CD4-positive, alpha-beta T cell (primary cell): Measurements from ENCODE around the gene ABHD8. TPM values are rescaled to one million over a fixed set of nuclear protein-coding genes. Genes with fewer than 3 reads are reported as not detected.

Experiments
- ATAC-seq: fragments of 200-7000 bp; cut with Tn5 transposase; one replicate; pipeline ENCODE4 v1.10.0; 2022; ENCODE audit warnings: mild to moderate bottlenecking; ENCODE audit not compliant: poor library complexity
- CTCF ChIA-PET: fragments of 350-600 bp; sonication (Branson Sonifier 250); formaldehyde crosslinking; loops from one replicate; lab custom pipeline; 2021; ENCODE audit warnings: antibody characterized with exemption, inconsistent platforms; lab: Charles Lee
- POLR2A ChIA-PET: fragments of 350-600 bp; sonication (Branson Sonifier 250); formaldehyde crosslinking; loops from one replicate; lab custom pipeline; 2021; ENCODE audit warnings: antibody characterized with exemption, inconsistent platforms; lab: Charles Lee
- DNase-seq, 14 experiments: peaks; one replicate each; pipeline ENCODE4 v3.0.0-alpha.2; 2013 to 2020; ENCODE audit warnings: mixed read lengths in 2 of 14
- H3K27ac ChIP-seq, 2 donors: one replicate each; pipeline versions ENCODE4 v1.5.1 to v1.7.0; 2013; ENCODE audit warnings: low read length in 2 of 2, low read depth in 1 of 2, mild to moderate bottlenecking in 1 of 2
- H3K27me3 ChIP-seq, 2 experiments: 1 replicate in 1 of 2; 2 replicates in 1 of 2; pipeline versions ENCODE4 v1.6.1 to v1.7.0; 2013; ENCODE audit warnings: low read length in 2 of 2, control low read depth in 1 of 2, mild to moderate bottlenecking in 1 of 2, moderate library complexity in 1 of 2; ENCODE audit not compliant: insufficient read depth in 2 of 2, control insufficient read depth in 1 of 2
- H3K36me3 ChIP-seq: one replicate; pipeline ENCODE4 v1.6.1; 2013; ENCODE audit warnings: low read length, control low read depth; ENCODE audit not compliant: insufficient read depth
- H3K4me1 ChIP-seq: one replicate; pipeline ENCODE4 v1.6.1; 2013; ENCODE audit warnings: low read length, control low read depth; ENCODE audit not compliant: insufficient read depth
- H3K4me3 ChIP-seq: one replicate; pipeline ENCODE4 v1.5.1; 2013; ENCODE audit warnings: mild to moderate bottlenecking, low read length, moderate library complexity
- H3K9me3 ChIP-seq, 2 experiments: 1 replicate in 1 of 2; 2 replicates in 1 of 2; pipeline versions ENCODE4 v1.6.1 to v1.7.0; 2013; ENCODE audit warnings: low read length in 2 of 2, mild to moderate bottlenecking in 2 of 2, control low read depth in 1 of 2, moderate library complexity in 1 of 2; ENCODE audit not compliant: control insufficient read depth in 1 of 2, insufficient read depth in 1 of 2
- H3K27ac Mint-ChIP-seq: one replicate; pipeline ENCODE4 v1.8.0; 2020; ENCODE audit warnings: mixed read lengths
- H3K27me3 Mint-ChIP-seq: one replicate; pipeline ENCODE4 v1.8.0; 2021; ENCODE audit warnings: mixed read lengths
- H3K36me3 Mint-ChIP-seq: one replicate; pipeline ENCODE4 v1.8.0; 2021; ENCODE audit warnings: low read depth, mixed read lengths
- H3K4me1 Mint-ChIP-seq: one replicate; pipeline ENCODE4 v1.8.0; 2021; ENCODE audit warnings: low read depth, mixed read lengths
- H3K4me3 Mint-ChIP-seq: one replicate; pipeline ENCODE4 v1.8.0; 2020; ENCODE audit warnings: mild to moderate bottlenecking, mixed read lengths
- H3K9me3 Mint-ChIP-seq: one replicate; pipeline ENCODE4 v1.8.0; 2020; ENCODE audit warnings: mixed read lengths
- intact Hi-C, 2 experiments: fragments of 100-400 bp; cut with DNase I in 1 of 2; cut with micrococcal nuclease in 1 of 2; formaldehyde crosslinking; loops; one replicate each; pipeline versions ENCODE4 v1.15.1 to v1.9.0; 2023 to 2025; cut with DNase I, micrococcal nuclease
- total RNA-seq, 174 experiments: library from RNA in 2 of 174; stranded (reverse) in 2 of 174; gene quantifications; one replicate each; pipeline ENCODE4 v1.2.3 and lab custom pipeline; 2021 to 2026
- TF ChIP-seq, protein P1 (sequence below): fragments of 200-600 bp; IDR thresholded peaks from one replicate; pipeline ENCODE4 v1.8.0; 2022; ENCODE audit warnings: antibody characterized with exemption, mild to moderate bottlenecking

ABHD8 gene
- total RNA-seq, 2 experiments from 2014 or later, result 4.4 to 4.6 TPM

DNA sequence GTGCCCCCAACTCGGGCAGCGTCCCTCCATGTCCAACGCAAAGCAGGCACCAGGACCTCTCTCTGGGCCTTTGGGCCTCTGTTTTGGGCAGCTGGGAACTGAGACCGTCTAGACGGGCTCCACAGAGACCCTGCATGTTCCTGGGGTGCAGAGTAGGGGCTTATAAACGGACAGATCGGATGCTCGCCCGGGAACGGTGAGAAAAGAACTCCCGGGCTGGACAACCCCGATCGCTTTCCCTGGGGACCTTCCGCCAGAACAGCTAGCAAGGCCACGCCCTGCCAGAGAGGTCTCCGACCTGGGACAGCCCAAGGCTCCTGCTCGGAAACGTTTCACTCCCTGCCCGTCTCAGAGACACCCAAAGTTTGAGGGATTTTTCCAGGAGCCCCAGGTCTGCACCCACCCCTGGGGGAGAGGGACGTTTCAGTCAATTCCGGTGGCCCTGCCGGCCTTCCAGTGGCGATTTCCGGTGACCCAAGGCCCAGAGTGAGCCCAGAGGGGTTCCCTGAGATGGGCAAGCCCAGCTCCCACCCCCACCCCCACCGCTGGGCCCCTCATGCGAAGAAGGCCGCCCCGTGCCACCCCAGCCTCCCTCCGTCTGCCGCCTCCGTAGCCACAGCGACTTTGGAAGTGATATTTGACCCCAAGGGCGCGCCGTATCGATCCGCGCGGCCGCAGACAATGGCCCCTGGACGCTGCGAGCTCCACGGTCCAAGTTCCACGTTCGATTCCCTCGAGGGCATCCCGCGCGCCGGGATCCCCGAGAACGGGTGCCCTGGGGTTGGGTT is 59.2 kb downstream of the ABHD8 start:
- no peaks in the 10 kb centered on the region for H3K27me3 ChIP-seq
- H3K36me3 ChIP-seq, result no peaks in the 10 kb centered on the region
- peaks cover 5% of the 10 kb centered on the region for H3K27me3 Mint-ChIP-seq
- DNase-seq (no peak), ATAC-seq (no peak)
- ChIA-PET POLR2A (interaction anchor here (0.6 to 1.9 kb wide), 4 partner anchors 23 to 37 kb away, joined by 3 to 5 read pairs (median 3); partner anchors contain the start of genes BABAM1 and USE1), CTCF (no interaction called here)
- no peaks in the 10 kb centered on the region for H3K9me3 Mint-ChIP-seq
- H3K36me3 Mint-ChIP-seq, result no peaks in the 10 kb centered on the region
- H3K4me1 Mint-ChIP-seq, result no peaks in the 10 kb centered on the region
- H3K4me1 ChIP-seq, result peaks cover 17% of the 10 kb centered on the region
- H3K9me3 ChIP-seq, result no peaks in the 10 kb centered on the region
- H3K4me3 Mint-ChIP-seq, result peak overlapping the region; percentile 74
- H3K4me3 ChIP-seq, result no peak overlapping the region
- intact Hi-C loops, result no loop called here
- H3K27ac Mint-ChIP-seq, result no peak overlapping the region
- H3K27ac ChIP-seq, result no peak overlapping the region
- TF ChIP-seq, protein P1, sequence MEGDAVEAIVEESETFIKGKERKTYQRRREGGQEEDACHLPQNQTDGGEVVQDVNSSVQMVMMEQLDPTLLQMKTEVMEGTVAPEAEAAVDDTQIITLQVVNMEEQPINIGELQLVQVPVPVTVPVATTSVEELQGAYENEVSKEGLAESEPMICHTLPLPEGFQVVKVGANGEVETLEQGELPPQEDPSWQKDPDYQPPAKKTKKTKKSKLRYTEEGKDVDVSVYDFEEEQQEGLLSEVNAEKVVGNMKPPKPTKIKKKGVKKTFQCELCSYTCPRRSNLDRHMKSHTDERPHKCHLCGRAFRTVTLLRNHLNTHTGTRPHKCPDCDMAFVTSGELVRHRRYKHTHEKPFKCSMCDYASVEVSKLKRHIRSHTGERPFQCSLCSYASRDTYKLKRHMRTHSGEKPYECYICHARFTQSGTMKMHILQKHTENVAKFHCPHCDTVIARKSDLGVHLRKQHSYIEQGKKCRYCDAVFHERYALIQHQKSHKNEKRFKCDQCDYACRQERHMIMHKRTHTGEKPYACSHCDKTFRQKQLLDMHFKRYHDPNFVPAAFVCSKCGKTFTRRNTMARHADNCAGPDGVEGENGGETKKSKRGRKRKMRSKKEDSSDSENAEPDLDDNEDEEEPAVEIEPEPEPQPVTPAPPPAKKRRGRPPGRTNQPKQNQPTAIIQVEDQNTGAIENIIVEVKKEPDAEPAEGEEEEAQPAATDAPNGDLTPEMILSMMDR, result no peak

DNA sequence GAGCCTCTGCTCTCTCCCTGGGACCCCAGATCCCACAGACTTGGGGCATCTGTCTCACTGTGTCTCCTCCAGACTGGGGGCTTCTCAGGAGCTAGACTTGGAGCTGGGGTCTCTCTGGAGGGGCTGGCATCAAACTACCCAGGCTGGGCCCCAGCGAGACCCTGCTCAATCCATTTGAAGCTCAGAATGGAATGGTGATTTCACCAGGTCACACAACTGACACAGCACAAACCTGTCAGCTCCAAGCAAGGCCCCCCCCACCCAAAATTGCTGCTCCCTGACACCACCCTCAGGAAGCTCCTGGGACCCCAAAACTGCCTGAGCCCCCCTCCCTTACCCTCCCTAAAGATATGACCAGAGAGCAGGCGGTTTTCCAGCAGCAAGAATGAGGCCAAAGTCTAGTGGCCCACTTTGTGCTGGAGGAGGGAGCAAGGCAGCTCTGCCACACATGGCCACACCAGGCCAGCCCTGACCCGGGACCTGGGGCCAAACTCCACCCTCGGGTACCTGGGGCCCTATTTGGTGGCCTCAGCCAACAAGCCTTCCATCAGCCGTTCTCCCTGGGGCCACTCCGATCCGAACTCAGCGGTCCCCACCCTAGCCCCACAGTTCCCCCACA is 59.9 kb downstream of the ABHD8 start:
- H3K9me3 ChIP-seq, result no peaks in the 10 kb centered on the region
- Mint-ChIP-seq H3K27me3 (peaks cover 5% of the 10 kb centered on the region), H3K27ac (no peak overlapping the region), H3K36me3 (no peaks in the 10 kb centered on the region), H3K9me3 (no peaks in the 10 kb centered on the region), H3K4me1 (no peaks in the 10 kb centered on the region), H3K4me3 (peak overlapping the region; percentile 74)
- H3K4me1 ChIP-seq, result peaks cover 17% of the 10 kb centered on the region
- no peak overlapping the region for H3K4me3 ChIP-seq
- ChIA-PET POLR2A (interaction anchor here (1.0 to 1.9 kb wide), 4 partner anchors 17 to 38 kb away, joined by 3 to 7 read pairs (median 4); partner anchors contain the start of genes BABAM1 and OCEL1), CTCF (no interaction called here)
- intact Hi-C loops, result no loop called here
- no peaks in the 10 kb centered on the region for H3K36me3 ChIP-seq
- no peak for DNase-seq
- H3K27me3 ChIP-seq, result no peaks in the 10 kb centered on the region
- TF ChIP-seq, protein P1, result no peak
- ATAC-seq, result no peak
- no peak overlapping the region for H3K27ac ChIP-seq

DNA sequence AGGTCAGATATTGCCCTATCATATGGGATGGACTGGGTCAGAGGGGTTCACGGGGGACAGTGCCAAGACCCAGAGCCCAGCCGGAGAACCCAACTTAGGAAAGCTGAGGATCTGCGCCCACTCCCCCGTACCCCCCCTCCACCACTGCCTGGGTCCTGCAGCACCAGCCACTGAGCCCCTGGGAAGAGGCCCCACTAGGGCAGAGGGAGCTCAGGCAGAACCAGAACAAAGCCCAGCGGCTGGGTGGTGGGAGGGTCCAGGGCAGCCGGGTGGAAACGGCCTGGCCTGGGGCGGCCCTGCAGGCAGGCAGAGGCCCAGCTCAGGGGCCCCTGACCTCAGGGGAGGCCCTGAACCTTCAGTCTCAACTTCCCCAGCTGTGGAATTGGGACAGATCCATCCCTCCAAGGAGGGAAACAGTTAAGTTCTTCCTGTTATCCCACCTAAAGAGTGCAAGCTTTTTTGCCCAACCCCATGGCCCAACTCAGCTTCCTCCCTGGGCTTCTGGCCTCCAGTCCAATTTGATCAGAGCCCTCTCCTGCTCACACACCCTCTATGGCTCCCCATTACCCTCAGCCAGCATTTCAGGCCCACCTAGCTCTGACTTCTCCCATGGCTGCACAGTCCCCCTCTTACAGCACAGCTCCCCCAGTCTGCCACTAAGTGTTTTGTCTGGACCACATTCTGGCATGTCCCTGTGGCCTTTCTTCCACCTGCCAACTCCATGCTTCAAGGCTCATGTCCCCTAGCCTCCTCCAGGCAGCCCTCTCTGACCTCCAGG is 60.6 kb downstream of the ABHD8 start:
- Mint-ChIP-seq H3K4me1 (no peaks in the 10 kb centered on the region), H3K27ac (no peak overlapping the region), H3K9me3 (no peaks in the 10 kb centered on the region), H3K4me3 (peak overlapping the region; percentile 68), H3K27me3 (peaks cover 5% of the 10 kb centered on the region), H3K36me3 (no peaks in the 10 kb centered on the region)
- Histone ChIP-seq H3K9me3 (no peaks in the 10 kb centered on the region), H3K36me3 (no peaks in the 10 kb centered on the region), H3K4me1 (peaks cover 17% of the 10 kb centered on the region), H3K27ac (no peak overlapping the region), H3K4me3 (no peak overlapping the region), H3K27me3 (no peaks in the 10 kb centered on the region)
- ChIA-PET POLR2A (interaction anchor here (1.0 to 1.9 kb wide), 3 partner anchors 16 to 24 kb away, joined by 3 to 7 read pairs (median 5); partner anchors contain the start of genes BABAM1 and OCEL1), CTCF (no interaction called here)
- intact Hi-C loops, result no loop called here
- no peak for DNase-seq
- no peak for ATAC-seq
- TF ChIP-seq, protein P1, result no peak

Other genes starting within 250 kb of the ABHD8 start
- 10 to 100 TPM; 20.6 to 20.7 TPM for gene HAUS8, start 228.0 kb downstream of the ABHD8 start, total RNA-seq
- gene MYO9B, start 227.6 kb downstream of the ABHD8 start, total RNA-seq, result 100 to 1,000 TPM; 176 to 184 TPM
- 10 to 100 TPM; 23.1 to 24.3 TPM for gene USE1, start 88.1 kb downstream of the ABHD8 start, total RNA-seq
- gene OCEL1, start 77.2 kb downstream of the ABHD8 start, total RNA-seq, result 10 to 100 TPM; 20.5 to 22.2 TPM
- gene NR2F6, start 57.5 kb downstream of the ABHD8 start, total RNA-seq, result 1 to 10 TPM in 1 of 2 experiments, under 1 TPM in 1; 0.74 to 1.1 TPM
- gene USHBP1, start 38.7 kb downstream of the ABHD8 start, total RNA-seq, result not detected
- gene BABAM1, start 36.0 kb downstream of the ABHD8 start, total RNA-seq, result 10 to 100 TPM; 56.2 to 63.5 TPM
- gene ANKLE1, start 21.5 kb downstream of the ABHD8 start, total RNA-seq, result 1 to 10 TPM in 1 of 2 experiments, under 1 TPM in 1; 0.85 to 1.9 TPM
- gene MRPL34, start 2.4 kb upstream of the ABHD8 start, total RNA-seq, result 10 to 100 TPM; 28.4 to 28.7 TPM
- 10 to 100 TPM; 41.4 to 43.4 TPM for gene DDA1, start 6.1 kb upstream of the ABHD8 start, total RNA-seq
- 10 to 100 TPM; 15.3 TPM for gene ANO8, start 31.4 kb upstream of the ABHD8 start, total RNA-seq
- 10 to 100 TPM; 21.2 to 24.0 TPM for gene GTPBP3, start 34.1 kb upstream of the ABHD8 start, total RNA-seq
- not detected for gene PLVAP, start 73.9 kb upstream of the ABHD8 start, total RNA-seq
- not detected for gene CCDC194, start 90.8 kb upstream of the ABHD8 start, total RNA-seq
- 10 to 100 TPM; 16.1 to 16.8 TPM for gene BST2, start 102.2 kb upstream of the ABHD8 start, total RNA-seq
- 10 to 100 TPM in 1 of 2 experiments, 1 to 10 TPM in 1; 9.8 to 10.7 TPM for gene MVB12A, start 116.6 kb upstream of the ABHD8 start, total RNA-seq
- gene TMEM221, start 145.2 kb upstream of the ABHD8 start, total RNA-seq, result not detected
- gene NXNL1, start 157.5 kb upstream of the ABHD8 start, total RNA-seq, result not detected
- gene SLC27A1, start 167.1 kb upstream of the ABHD8 start, total RNA-seq, result 1 to 10 TPM; 3.0 TPM
- 10 to 100 TPM; 41.5 to 44.6 TPM for gene PGLS, start 208.2 kb upstream of the ABHD8 start, total RNA-seq